PC-9 (cell line): ENCODE measurements around the gene SHANK2. TPM values are rescaled to one million over a fixed set of nuclear protein-coding genes. Genes with fewer than 3 reads are reported as not detected.
A peak's percentile ranks its signal among the peaks of the same experiment; 100 is the strongest.

Experiments
- BruUV-seq: library from RNA; stranded (reverse); fragments of 400-500 nt; replicated peaks from 2 replicates; lab custom pipeline; 2021; lab: Mats Ljungman, UMichigan
- CTCF ChIA-PET: fragments of 300-600 bp; sonication (Branson Sonifier 250); formaldehyde crosslinking; loops from one replicate; lab custom pipeline; 2022; ENCODE audit warnings: antibody characterized with exemption; lab: Charles Lee
- POLR2A ChIA-PET: fragments of 300-600 bp; sonication (Branson Sonifier 250); formaldehyde crosslinking; loops from one replicate; lab custom pipeline; 2022; ENCODE audit warnings: antibody characterized with exemption; ENCODE audit not compliant: unreplicated experiment; lab: Charles Lee
- DNase-seq, 2 experiments: peaks; one replicate each; pipeline versions ENCODE4 v3.0.0 to v3.0.0-alpha.2; 2015 to 2022; ENCODE audit warnings: mixed read lengths in 1 of 2
- H2AFZ ChIP-seq: fragments of 200-600 bp; sonication (generic); 2 replicates; pipeline ENCODE4 v1.8.1; 2017; ENCODE audit warnings: antibody characterized with exemption
- H3F3A ChIP-seq: fragments of 200-600 bp; sonication (generic); 2 replicates; pipeline ENCODE4 v1.8.1; 2017; ENCODE audit warnings: antibody characterized with exemption, mild to moderate bottlenecking, low read depth; ENCODE audit not compliant: insufficient read depth
- H3K27ac ChIP-seq: fragments of 200-600 bp; sonication (generic); 2 replicates; pipeline ENCODE4 v1.6.1; 2016; ENCODE audit warnings: mixed run types
- H3K27me3 ChIP-seq: fragments of 200-600 bp; sonication (generic); 2 replicates; pipeline ENCODE4 v1.6.1; 2016; ENCODE audit warnings: low read depth, mixed run types; ENCODE audit not compliant: insufficient read depth
- H3K36me3 ChIP-seq: fragments of 200-600 bp; sonication (generic); 2 replicates; pipeline ENCODE4 v1.6.1; 2016; ENCODE audit warnings: low read depth, mixed run types
- H3K4me1 ChIP-seq: fragments of 200-600 bp; sonication (generic); replicated peaks from 2 replicates; pipeline ENCODE4 v1.6.1; 2016; ENCODE audit warnings: mixed run types; ENCODE audit not compliant: insufficient read depth
- H3K4me2 ChIP-seq: fragments of 200-600 bp; sonication (generic); 2 replicates; pipeline ENCODE4 v1.6.1; 2017; ENCODE audit warnings: mixed run types
- H3K4me3 ChIP-seq: fragments of 200-600 bp; sonication (generic); 2 replicates; pipeline ENCODE4 v1.6.1; 2016; ENCODE audit warnings: mixed run types
- H3K79me2 ChIP-seq: fragments of 200-600 bp; sonication (generic); 2 replicates; pipeline ENCODE4 v1.6.1; 2017; ENCODE audit warnings: low read depth, mixed run types
- H3K9me2 ChIP-seq: fragments of 200-600 bp; sonication (generic); 2 replicates; pipeline ENCODE4 v1.8.1; 2017; ENCODE audit warnings: mild to moderate bottlenecking; ENCODE audit not compliant: insufficient read depth
- H3K9me3 ChIP-seq: fragments of 200-600 bp; sonication (generic); 2 replicates; pipeline ENCODE4 v1.8.1; 2016; ENCODE audit warnings: low read depth; ENCODE audit not compliant: insufficient read depth
- H4K20me1 ChIP-seq: fragments of 200-600 bp; sonication (generic); 2 replicates; pipeline ENCODE4 v1.8.1; 2017; ENCODE audit not compliant: insufficient read depth
- EZH2 ChIP-seq: fragments of 200-600 bp; sonication (generic); IDR thresholded peaks from 2 replicates; pipeline ENCODE4 v1.8.0; 2017; ENCODE audit warnings: antibody characterized with exemption, low read depth
- intact Hi-C: fragments of 100-400 bp; cut with micrococcal nuclease; formaldehyde crosslinking; loops from one replicate; pipeline ENCODE4 v1.10.0; 2022; ENCODE audit not compliant: unreplicated experiment
- total RNA-seq: library from RNA; stranded (reverse); gene quantifications from 2 replicates; pipeline ENCODE4 v1.2.3, GENCODE V29; 2021
- TF ChIP-seq, protein P1 (sequence below): fragments of 200-600 bp; sonication (generic); conservative IDR thresholded peaks from 2 replicates; pipeline ENCODE4 v1.6.1; 2017; ENCODE audit warnings: mixed run types, antibody characterized with exemption, mild to moderate bottlenecking, moderate library complexity

SHANK2 gene
- total RNA-seq, 1 experiment from 2014 or later, result 50.5 TPM

DNA sequence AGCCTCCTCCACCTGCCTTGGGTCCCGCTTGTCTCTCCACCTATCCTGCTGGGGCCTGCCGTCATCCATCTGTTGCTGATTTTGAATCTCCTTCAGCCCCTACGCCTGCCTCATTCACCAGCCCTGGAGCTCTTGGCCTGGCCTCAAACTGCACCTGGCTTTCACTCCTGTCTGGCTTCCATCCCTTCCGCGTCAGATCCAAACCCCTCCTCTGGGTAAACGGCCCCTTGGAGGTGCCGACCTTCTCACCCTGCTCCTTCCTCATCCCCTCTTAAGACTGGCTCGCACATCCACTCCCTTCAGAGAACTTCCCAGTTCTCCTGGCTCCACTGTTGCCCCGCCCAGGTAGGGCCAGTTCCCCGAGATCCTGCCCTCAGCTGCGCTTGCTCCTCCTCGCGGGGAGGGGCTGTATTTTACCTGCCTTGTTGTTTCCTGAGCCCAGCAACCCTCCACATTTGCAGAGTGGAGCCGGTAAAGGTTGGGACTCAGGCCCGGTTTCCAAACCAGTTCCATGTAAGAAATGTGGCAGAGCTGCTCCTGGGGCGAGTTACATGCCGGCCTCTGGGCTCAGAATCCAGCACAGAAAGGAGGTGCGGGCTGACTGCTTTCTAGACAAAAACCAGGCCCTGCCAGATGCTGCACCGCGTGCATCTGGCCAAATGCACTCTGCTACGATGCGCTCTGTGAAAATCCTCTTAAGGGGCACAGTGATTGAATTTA is 13.9 kb upstream of the SHANK2 start:
- Histone ChIP-seq H3K4me2 (no peak overlapping the region), H4K20me1 (no peaks in the 10 kb centered on the region), H3K9me2 (no peaks in the 10 kb centered on the region), H2AFZ (no peak overlapping the region), H3K4me3 (no peak overlapping the region), H3K27ac (no peak overlapping the region), H3K36me3 (no peaks in the 10 kb centered on the region), H3F3A (peaks cover 7% of the 10 kb centered on the region; the same call in 1 of the 2 replicates), H3K27me3 (no peaks in the 10 kb centered on the region), H3K9me3 (no peaks in the 10 kb centered on the region), H3K79me2 (no peaks in the 10 kb centered on the region), H3K4me1 (peaks cover 13% of the 10 kb centered on the region)
- no TSS peak for BruUV-seq
- peak in 1 of 2 experiments; percentile 63 for DNase-seq
- ChIA-PET POLR2A (interaction anchor here (1.2 kb wide), 1 partner anchor 13 kb away, joined by 6 read pairs; no protein-coding TSS in a partner anchor), CTCF (no interaction called here)
- TF ChIP-seq, protein P1, sequence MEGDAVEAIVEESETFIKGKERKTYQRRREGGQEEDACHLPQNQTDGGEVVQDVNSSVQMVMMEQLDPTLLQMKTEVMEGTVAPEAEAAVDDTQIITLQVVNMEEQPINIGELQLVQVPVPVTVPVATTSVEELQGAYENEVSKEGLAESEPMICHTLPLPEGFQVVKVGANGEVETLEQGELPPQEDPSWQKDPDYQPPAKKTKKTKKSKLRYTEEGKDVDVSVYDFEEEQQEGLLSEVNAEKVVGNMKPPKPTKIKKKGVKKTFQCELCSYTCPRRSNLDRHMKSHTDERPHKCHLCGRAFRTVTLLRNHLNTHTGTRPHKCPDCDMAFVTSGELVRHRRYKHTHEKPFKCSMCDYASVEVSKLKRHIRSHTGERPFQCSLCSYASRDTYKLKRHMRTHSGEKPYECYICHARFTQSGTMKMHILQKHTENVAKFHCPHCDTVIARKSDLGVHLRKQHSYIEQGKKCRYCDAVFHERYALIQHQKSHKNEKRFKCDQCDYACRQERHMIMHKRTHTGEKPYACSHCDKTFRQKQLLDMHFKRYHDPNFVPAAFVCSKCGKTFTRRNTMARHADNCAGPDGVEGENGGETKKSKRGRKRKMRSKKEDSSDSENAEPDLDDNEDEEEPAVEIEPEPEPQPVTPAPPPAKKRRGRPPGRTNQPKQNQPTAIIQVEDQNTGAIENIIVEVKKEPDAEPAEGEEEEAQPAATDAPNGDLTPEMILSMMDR, result no peak
- no peak for TF ChIP-seq EZH2
- intact Hi-C loops, result no loop called here

- ChIA-PET POLR2A (interaction anchor here (1.2 kb wide), 1 partner anchor 12 kb away, joined by 6 read pairs; no protein-coding TSS in a partner anchor), CTCF (no interaction called here)
- intact Hi-C loops, result no loop called here
- no TSS peak for BruUV-seq
- Histone ChIP-seq H3K27me3 (no peaks in the 10 kb centered on the region), H3K9me2 (no peaks in the 10 kb centered on the region), H3K4me3 (no peak overlapping the region), H3K9me3 (no peaks in the 10 kb centered on the region), H3K4me2 (no peak overlapping the region), H4K20me1 (no peaks in the 10 kb centered on the region), H3K79me2 (no peaks in the 10 kb centered on the region), H3K27ac (no peak overlapping the region), H3F3A (peaks cover 7% of the 10 kb centered on the region; the same call in 1 of the 2 replicates), H3K4me1 (peaks cover 13% of the 10 kb centered on the region), H2AFZ (no peak overlapping the region), H3K36me3 (no peaks in the 10 kb centered on the region)
- no peak for DNase-seq
- TF ChIP-seq, protein P1, result no peak
- TF ChIP-seq EZH2, result no peak
Measured at GRCh38 chr11:71265559-71266092, 13.2 kb upstream of the SHANK2 start.

DNA sequence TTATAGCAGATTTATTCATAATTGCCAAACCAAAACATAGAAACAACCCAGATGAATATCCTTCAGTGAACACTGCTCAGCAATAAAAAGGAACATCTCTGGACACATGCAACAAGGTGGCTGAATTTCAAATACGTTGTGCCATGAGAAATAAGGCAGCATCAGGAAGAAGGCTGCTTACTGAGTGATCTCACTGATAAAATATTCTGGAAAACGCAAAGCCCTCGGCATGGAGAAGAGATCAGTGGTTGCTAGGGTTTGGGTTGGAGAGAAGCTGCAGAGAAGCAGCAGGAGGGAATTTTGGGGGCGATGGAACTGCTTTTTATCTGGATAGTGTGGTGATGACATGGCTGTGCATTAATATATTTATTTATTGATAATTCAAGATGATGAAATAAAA is 11.0 kb upstream of the SHANK2 start:
- peak in 1 of 2 experiments; percentile 11 for DNase-seq
- H4K20me1 ChIP-seq, result no peaks in the 10 kb centered on the region
- TF ChIP-seq, protein P1, result no peak
- CTCF ChIA-PET, result no interaction called here
- no peaks in the 10 kb centered on the region for H3K27me3 ChIP-seq
- H3K9me2 ChIP-seq, result no peaks in the 10 kb centered on the region
- POLR2A ChIA-PET, result no interaction called here
- H3K79me2 ChIP-seq, result no peaks in the 10 kb centered on the region
- H2AFZ ChIP-seq, result no peak overlapping the region
- intact Hi-C loops, result no loop called here
- H3K36me3 ChIP-seq, result no peaks in the 10 kb centered on the region
- H3K9me3 ChIP-seq, result no peaks in the 10 kb centered on the region
- no peak overlapping the region for H3K27ac ChIP-seq
- no peaks in the 10 kb centered on the region for H3K4me1 ChIP-seq
- H3K4me2 ChIP-seq, result no peak overlapping the region
- BruUV-seq, result no TSS peak
- no peak overlapping the region for H3K4me3 ChIP-seq
- H3F3A ChIP-seq, result no peaks in the 10 kb centered on the region
